C4-2B (cell line): Measurements from ENCODE around the gene ADGRB2.

Experiments used
- CTCF ChIP-seq: fragments of 450-650 bp; conservative IDR thresholded peaks from 2 replicates; pipeline ENCODE4 v1.5.1; 2017; ENCODE audit warnings: mild to moderate bottlenecking
- ZFX ChIP-seq: fragments of 450-650 bp; IDR thresholded peaks from 2 replicates; pipeline ENCODE4 v1.6.1; 2017

GRCh38 chr1:31788138-31788824, 24.1 kb upstream of the ADGRB2 start:
- TF ChIP-seq CTCF (no peak), ZFX (no peak)
